ENCODE results near the gene IFI27L2.

GRCh38 chr14:94136575-94137331 is 7.3 kb upstream of the IFI27L2 start:
- TF ChIP-seq GABPA (IDR thresholded peaks at IDR 0.05 in 1 of 2, conservative IDR thresholded peaks at IDR 0.05 in 1 of 2): no peak
- TF ChIP-seq MAX (IDR thresholded peaks at IDR 0.05): no peak
- TF ChIP-seq CTCF (IDR thresholded peaks at IDR 0.05; ENCODE audit: low read depth, low read length, missing input control): peak; percentile 99
- no peak for TF ChIP-seq JUND (IDR thresholded peaks at IDR 0.05)
- peak; percentile 95 to 99 for TF ChIP-seq RAD21 (IDR thresholded peaks at IDR 0.05)
- no peak for TF ChIP-seq YY1 (IDR thresholded peaks at IDR 0.05)
- TF ChIP-seq REST (IDR thresholded peaks at IDR 0.05): no peak
- no peak for TF ChIP-seq SP1 (IDR thresholded peaks at IDR 0.05)
